ENCODE data around the gene OMA1. TPM values are rescaled to one million over a fixed set of nuclear protein-coding genes. Genes with fewer than 3 reads are reported as not detected.

The OMA1 gene
- total RNA-seq, 1 donor from 2014 or later: 27.8 TPM

DNA sequence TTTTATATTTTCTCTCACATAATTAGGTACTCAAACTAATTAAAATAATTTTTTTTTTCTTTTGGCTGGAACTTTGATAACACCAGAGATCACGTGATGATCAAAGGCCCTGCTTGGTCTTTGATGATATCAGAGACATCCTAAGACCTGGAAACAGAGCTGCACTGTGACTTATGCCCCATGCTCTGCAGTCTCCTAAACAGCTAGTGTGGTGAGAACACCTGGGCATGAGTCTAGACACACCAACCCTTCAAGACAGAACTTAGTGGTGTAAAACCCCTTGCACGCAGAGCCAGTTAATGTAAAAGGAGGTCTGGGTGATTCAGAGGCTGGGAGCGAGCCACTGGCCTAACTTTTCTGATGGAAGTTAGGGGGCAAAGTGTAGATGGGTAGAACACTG, 70.3 kb downstream of the OMA1 start:
- ATAC-seq (no peak), DNase-seq (ENCODE audit: missing footprints) (no peak)
- intact Hi-C loops (cut with DNase I): no loop called here

DNA sequence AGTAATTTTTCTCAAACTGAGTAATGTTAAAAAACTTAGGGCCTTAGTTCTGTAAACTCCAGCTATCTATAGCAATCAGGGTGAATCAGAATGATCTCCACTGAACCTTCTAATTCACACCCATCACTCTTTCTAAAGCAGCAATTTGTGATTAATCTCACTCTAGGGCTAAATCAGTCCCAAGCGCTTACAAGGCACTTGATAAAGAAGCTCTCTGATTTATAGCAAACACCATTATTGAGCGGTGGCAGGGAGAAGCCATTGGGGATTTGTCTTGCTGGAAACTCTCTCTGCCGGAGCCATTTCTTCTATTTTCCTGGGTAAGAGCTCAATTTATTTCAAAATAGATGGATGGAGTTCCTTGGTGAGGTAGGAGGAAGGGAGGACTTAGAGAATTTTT, 77.0 kb downstream of the OMA1 start:
- intact Hi-C loops (cut with DNase I): loop anchor here (5.0 kb wide), 1 partner anchor 67 kb away; no protein-coding TSS in a partner anchor
- DNase-seq (ENCODE audit: missing footprints): no peak
- ATAC-seq: no peak

- no peak for DNase-seq (ENCODE audit: missing footprints)
- ATAC-seq: peak; percentile 80
These were observed 77.5 kb downstream of the OMA1 start for GRCh38 chr1:58469016-58469415.

GRCh38 chr1:58468612-58469011, 77.9 kb downstream of the OMA1 start:
- ATAC-seq: peak; percentile 62

More at GRCh38 chr1:58469016-58469415, 77.5 kb downstream of the OMA1 start:
- intact Hi-C loops (cut with DNase I): loop anchor here (5.0 kb wide), 1 partner anchor 67 kb away; no protein-coding TSS in a partner anchor

DNA sequence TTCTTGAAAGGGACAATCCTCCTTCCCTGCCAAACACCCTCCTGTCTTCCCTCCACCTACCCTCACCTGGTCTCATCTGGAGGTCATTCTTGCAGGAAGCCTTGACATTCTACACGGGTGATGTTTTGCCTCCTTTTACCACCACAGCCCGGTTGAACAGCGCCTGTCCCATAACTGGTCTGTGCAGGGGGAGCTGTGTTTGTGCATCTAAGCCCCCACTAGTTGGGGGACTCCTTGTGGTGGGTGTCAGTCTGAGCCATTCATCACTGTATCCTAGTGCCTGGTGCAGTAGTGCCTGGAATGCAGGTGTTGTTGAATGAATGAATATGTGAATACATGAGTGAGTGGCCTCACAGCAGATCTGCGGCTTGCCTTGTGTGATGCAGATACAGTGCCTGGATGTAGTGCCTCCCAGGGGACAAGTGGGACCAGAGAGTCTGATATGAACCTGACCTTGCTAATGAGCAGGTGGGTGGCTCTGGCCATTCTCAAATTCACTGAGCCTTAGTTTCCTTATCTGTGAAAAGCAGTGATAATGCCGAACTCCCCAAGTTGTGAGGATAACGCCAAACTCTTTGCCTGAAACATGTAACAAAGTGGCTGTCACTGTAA, 79.8 kb downstream of the OMA1 start:
- no peak for ATAC-seq
- intact Hi-C loops (cut with DNase I): loop anchor here (5.0 kb wide), 1 partner anchor 64 kb away; no protein-coding TSS in a partner anchor
- DNase-seq (ENCODE audit: missing footprints): no peak

More at GRCh38 chr1:58468612-58469011, 77.9 kb downstream of the OMA1 start:
- DNase-seq (ENCODE audit: missing footprints): no peak
- intact Hi-C loops (cut with DNase I): loop anchor here (5.0 kb wide), 1 partner anchor 66 kb away; no protein-coding TSS in a partner anchor

GRCh38 chr1:58465825-58466629, 80.5 kb downstream of the OMA1 start:
- DNase-seq (ENCODE audit: missing footprints) (no peak), ATAC-seq (no peak)
- intact Hi-C loops (cut with DNase I): loop anchor here (5.0 kb wide), 1 partner anchor 64 kb away; no protein-coding TSS in a partner anchor

- ATAC-seq: no peak
- intact Hi-C loops (cut with DNase I): loop anchor here (5.0 kb wide), 1 partner anchor 63 kb away; no protein-coding TSS in a partner anchor
- no peak for DNase-seq (ENCODE audit: missing footprints)
These were observed 81.3 kb downstream of the OMA1 start for GRCh38 chr1:58465176-58465575.

DNA sequence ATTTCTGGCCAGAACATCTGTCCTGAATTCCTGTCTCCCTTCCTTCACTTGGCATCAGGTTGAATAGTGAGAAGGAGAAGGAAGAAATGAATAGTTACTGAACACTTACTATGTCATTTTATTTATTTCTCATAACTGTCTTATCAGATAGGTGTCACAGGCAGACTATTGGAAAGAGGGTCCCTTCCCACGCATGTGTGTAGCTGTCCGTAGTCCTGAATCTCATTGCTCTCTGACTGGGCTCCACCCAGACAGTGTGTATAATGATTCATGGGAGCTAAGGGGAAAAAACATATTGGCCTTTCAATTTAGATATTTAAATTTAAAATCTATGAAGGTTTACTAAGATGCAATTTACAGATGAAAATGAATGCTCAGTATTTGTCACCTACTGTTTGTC, 86.1 kb downstream of the OMA1 start:
- intact Hi-C loops (cut with DNase I): no loop called here
- ATAC-seq (no peak), DNase-seq (ENCODE audit: missing footprints) (no peak)

DNA sequence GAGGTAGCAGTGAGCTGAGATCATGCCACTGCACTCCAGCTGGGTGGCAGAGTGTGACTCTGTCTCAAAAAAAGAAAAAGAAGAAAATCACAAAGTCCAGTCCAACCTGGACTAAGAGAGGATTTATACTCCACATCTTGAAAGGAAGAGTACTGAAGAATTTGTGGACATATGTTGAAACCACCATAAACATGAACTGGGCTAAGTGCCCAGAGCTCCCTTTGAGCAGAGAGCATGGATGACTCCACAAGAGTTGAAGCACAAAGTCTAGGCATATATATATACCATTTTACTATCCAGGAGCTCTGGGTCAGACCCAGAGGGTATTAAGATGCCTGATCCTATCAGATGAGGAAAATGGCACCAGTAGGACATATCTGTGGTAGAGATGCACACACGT, 86.6 kb downstream of the OMA1 start:
- no peak for DNase-seq (ENCODE audit: missing footprints)
- no peak for ATAC-seq
- intact Hi-C loops (cut with DNase I): no loop called here

DNA sequence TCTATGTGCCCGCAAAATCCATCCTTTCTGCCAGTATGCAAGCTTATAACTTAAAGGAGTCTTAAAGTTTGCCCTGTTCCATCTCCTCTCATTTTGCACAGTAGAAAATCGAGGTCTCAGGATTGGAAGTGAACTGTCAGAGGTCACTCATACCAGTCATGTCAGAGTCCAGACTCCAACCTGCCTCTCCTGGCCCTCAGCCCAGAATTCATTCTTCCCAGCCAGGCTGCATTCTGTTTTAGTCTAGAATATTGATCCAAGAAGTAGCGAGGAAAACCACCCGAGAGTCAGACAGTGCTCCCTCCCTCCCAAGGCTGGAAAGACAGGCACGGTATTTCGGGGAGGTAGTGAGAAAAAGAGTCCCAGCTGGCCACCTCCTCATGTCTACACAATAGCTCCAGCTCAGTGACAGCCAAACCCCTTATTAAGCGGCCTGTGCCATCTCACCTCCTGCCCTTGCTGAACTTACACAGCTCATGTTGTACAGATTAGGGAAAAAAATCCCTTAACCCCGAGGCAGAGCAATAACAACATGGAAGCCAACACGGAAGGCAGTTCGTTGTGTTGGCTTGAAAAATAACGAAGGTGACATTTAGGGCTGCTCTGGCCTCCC, 89.4 kb downstream of the OMA1 start:
- intact Hi-C loops (cut with DNase I): no loop called here
- DNase-seq (ENCODE audit: missing footprints) (no peak), ATAC-seq (peak; percentile 46)

GRCh38 chr1:58456470-58456869, 90.1 kb downstream of the OMA1 start:
- no peak for DNase-seq (ENCODE audit: missing footprints)
- no peak for ATAC-seq
- intact Hi-C loops (cut with DNase I): no loop called here

GRCh38 chr1:58454807-58455206, 91.7 kb downstream of the OMA1 start:
- ATAC-seq: no peak
- intact Hi-C loops (cut with DNase I): no loop called here
- DNase-seq (ENCODE audit: missing footprints): no peak

- no peak for ATAC-seq
- no peak for DNase-seq (ENCODE audit: missing footprints)
- intact Hi-C loops (cut with DNase I): no loop called here
These were observed 92.1 kb downstream of the OMA1 start for GRCh38 chr1:58454385-58454784.

GRCh38 chr1:58451560-58452191, 94.8 kb downstream of the OMA1 start:
- intact Hi-C loops (cut with DNase I): no loop called here
- no peak for DNase-seq (ENCODE audit: missing footprints)
- no peak for ATAC-seq

- intact Hi-C loops (cut with DNase I): no loop called here
- ATAC-seq (no peak), DNase-seq (ENCODE audit: missing footprints) (no peak)
These were observed 98.6 kb downstream of the OMA1 start for GRCh38 chr1:58447886-58448285.

GRCh38 chr1:58447042-58447441, 99.5 kb downstream of the OMA1 start:
- ATAC-seq (no peak), DNase-seq (ENCODE audit: missing footprints) (no peak)
- intact Hi-C loops (cut with DNase I): no loop called here

GRCh38 chr1:58446368-58446767, 100.2 kb downstream of the OMA1 start:
- DNase-seq (ENCODE audit: missing footprints) (no peak), ATAC-seq (peak; percentile 50)
- intact Hi-C loops (cut with DNase I): no loop called here

DNA sequence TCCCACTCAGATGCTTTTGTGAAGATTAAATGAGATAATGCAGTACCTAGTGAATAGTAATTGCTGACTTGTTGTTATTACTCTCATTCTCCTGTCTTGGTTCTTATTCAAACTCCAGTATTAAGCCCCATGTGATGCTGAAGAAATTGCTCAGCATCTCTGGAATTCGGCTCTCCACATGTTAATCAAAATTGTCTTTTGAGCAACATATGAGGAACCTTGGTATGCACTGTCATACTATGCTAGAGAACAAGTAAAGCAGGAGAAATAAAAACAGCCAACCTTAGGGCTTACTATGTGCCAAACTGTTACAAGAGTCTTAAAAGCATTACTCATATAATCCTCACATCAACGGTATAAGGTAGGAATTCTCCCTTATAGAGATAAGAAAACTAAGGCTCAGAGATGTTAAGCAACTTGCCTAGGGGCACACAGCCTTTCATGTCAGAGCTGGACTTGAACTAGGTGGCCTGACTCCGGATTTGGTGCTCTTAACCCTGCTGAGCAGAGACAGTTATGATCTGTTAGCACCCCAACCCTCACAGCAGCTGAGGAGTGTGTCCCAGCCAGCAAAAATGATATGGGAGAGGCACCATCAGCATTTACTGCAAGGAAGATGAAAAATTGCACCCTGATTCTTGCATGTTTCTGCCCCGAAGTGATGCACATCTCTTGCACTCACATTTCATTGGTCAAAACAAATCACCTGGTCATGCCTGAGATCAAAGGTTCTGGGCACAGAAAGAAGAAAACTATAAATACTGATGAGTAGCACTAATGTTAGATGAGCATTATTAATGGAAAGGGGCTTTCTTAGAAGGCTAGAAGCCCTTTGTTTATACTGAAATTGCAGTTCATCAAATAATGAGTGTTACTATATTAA, 102.3 kb downstream of the OMA1 start:
- ATAC-seq (no peak), DNase-seq (ENCODE audit: missing footprints) (no peak)
- intact Hi-C loops (cut with DNase I): no loop called here
